GM12875 (cell line): ENCODE measurements around the gene OPRM1.
"Not testable (repeated sequence)": the region's sequence is repeated elsewhere in the genome, so short reads cannot be mapped to it uniquely, and the experiment has no call there.

Experiments used
- H3K4me3 ChIP-seq: one replicate; pipeline ENCODE4 v1.5.1; 2011; ENCODE audit warnings: low read depth, low read length, control low read depth
- CTCF ChIP-seq: IDR thresholded peaks from 2 replicates; pipeline ENCODE4 v1.5.1; 2011; ENCODE audit warnings: low read depth, mild to moderate bottlenecking, control low read depth, inconsistent platforms, low read length, moderate library complexity, borderline replicate concordance; ENCODE audit not compliant: insufficient read depth

Gene OPRM1

GRCh38 chr6:154170106-154170505 is 131.1 kb downstream of the OPRM1 start:
- TF ChIP-seq CTCF: no peak
- H3K4me3 ChIP-seq: no peak overlapping the region

GRCh38 chr6:154172393-154172792 is 133.4 kb downstream of the OPRM1 start:
- H3K4me3 ChIP-seq: not testable (repeated sequence)

- H3K4me3 ChIP-seq: no peak overlapping the region
- TF ChIP-seq CTCF: no peak
These were observed 140.4 kb downstream of the OPRM1 start for GRCh38 chr6:154179434-154179833.

GRCh38 chr6:154187203-154187602 is 148.2 kb downstream of the OPRM1 start:
- no peak overlapping the region for H3K4me3 ChIP-seq
- no peak for TF ChIP-seq CTCF

- H3K4me3 ChIP-seq: no peak overlapping the region
- no peak for TF ChIP-seq CTCF
These were observed 148.7 kb downstream of the OPRM1 start for GRCh38 chr6:154187714-154188113.

- TF ChIP-seq CTCF: no peak
These were observed 157.4 kb downstream of the OPRM1 start for GRCh38 chr6:154196333-154196885.

GRCh38 chr6:154197196-154197860 is 158.3 kb downstream of the OPRM1 start:
- H3K4me3 ChIP-seq: no peak overlapping the region
- TF ChIP-seq CTCF: no peak

More at GRCh38 chr6:154196333-154196885, 157.4 kb downstream of the OPRM1 start:
- no peak overlapping the region for H3K4me3 ChIP-seq

- H3K4me3 ChIP-seq: not testable (repeated sequence)
These were observed 162.6 kb downstream of the OPRM1 start for GRCh38 chr6:154201688-154202087.
